C1 segment of cervical spinal cord (tissue), 14 donors: Measurements from ENCODE around the gene ADCY4.
"Not testable (repeated sequence)": the region's sequence is repeated elsewhere in the genome, so short reads cannot be mapped to it uniquely, and the experiment has no call there.

Source experiments
- DNase-seq, 14 donors: peaks; one replicate each; lab custom pipeline; 2025; lab: John Stamatoyannopoulos, UW

The ADCY4 gene

DNA sequence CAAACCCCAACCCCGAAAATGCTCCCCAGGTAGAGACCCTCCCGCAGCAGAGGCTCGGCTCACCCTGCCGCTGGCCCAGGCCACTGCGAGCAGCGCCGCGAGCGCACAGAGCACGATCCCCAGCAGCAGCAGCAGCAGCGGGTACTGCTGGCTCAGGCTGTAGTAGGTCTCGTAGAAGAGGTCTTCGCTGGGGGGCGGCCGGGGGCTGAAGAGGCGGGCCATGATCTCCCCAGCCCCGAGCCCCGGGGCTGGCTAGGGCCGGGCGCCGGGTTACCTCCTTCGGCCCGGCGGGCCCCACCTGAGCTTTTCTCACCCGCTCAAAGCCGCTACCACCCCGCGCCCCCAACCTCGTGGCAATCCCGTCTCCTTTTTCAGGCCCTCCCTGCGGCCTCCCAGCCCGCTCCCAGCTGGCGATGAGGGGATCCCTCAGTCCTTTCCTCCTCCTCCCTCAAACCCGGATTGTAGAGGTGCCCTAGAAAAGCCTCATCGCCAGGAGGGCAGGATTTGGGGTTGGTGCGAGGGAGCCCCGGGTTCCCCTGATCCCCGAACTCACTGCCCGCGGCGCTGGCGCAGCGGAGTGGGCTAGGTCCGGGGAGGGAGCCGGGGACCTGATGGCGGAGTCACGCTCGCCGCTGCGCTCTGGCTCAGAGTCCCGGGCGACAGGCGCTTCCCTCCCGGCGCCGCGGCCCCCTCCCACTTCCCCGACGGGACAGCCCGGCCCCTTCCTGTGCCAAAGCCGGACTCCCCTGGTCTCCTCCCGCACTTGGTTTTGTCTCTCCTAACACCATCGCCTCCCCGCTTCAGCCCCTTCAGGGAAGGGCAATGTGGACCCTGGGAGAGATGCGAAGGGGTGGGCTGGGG is at the start of gene ADCY4:
Gene ADCY4, minus strand, starts transcription at position 641 of the 861 bp plus-strand sequence. Its CDS starts 419 bp downstream, at position 222.
- DNase-seq: no peak

DNA sequence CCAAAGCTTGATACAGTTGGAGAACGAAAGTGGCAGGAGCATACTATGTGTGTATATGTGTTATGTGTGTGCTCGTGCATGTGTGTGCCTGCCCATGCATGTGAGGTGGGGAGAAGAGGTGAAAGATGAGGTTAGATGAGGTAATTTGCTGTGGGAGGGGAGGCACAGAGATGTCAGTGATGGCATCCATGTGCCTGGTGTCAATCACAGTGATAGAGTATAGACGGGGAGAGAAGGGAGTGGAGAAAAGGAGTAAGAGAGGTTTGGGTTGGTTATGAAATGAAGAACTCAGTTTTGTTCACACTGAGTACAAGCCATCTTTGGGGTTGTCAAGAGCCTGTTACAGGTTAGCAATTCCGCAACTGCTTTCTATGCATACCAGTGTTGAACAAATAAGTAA is 49.3 kb upstream of the ADCY4 start:
- no peak for DNase-seq

DNA sequence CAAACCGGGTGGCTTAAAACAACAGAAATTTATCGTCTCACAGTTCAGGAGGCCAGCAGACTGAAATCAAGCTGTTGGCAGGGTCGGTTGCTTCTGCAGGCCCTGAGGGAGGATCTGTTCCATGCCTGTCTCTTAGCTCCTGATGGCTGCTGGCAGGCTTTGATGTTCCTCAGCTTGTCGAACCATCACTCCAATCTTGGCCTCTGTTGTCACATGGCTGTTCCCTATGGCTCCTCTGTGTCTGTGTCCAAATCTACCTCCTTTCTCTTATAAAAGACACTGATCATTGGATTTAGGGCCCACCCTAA is 47.1 kb upstream of the ADCY4 start:
- no peak for DNase-seq

DNA sequence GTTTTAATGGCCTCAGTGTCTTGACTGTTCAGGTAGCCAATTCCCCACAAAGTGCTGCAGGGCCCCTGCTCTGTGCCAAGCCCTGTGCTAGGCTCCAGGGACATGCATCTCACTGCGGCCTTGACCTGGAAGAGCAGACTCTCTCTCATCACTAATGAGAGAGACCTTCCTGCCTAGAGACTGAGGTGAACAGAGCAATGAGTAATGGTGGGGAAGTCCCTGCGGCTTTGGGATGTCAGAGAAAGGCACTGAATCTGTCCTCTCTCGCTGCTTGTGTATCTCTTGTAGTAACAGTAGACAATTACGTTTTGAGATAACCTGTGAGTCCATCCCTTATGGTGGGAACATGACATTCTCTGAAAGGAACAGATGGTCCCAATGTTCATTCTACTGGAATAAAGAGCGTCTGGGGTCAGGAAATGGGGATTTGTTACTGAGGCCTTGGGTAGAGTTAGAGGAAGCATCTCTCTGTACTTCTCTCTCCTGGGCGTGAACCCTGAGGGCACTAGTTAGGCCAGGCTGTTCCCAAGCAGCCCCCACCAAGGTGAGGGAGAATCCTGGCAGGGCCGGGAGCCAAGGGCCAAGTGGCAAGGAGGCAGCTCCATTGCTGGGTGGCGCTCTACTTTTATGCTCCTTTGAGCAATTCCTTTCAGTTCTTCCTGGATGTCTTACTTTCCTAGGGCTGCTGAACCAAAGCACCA is 46.6 kb upstream of the ADCY4 start:
- peak in 1 of 14 donors; percentile 93 for DNase-seq

DNA sequence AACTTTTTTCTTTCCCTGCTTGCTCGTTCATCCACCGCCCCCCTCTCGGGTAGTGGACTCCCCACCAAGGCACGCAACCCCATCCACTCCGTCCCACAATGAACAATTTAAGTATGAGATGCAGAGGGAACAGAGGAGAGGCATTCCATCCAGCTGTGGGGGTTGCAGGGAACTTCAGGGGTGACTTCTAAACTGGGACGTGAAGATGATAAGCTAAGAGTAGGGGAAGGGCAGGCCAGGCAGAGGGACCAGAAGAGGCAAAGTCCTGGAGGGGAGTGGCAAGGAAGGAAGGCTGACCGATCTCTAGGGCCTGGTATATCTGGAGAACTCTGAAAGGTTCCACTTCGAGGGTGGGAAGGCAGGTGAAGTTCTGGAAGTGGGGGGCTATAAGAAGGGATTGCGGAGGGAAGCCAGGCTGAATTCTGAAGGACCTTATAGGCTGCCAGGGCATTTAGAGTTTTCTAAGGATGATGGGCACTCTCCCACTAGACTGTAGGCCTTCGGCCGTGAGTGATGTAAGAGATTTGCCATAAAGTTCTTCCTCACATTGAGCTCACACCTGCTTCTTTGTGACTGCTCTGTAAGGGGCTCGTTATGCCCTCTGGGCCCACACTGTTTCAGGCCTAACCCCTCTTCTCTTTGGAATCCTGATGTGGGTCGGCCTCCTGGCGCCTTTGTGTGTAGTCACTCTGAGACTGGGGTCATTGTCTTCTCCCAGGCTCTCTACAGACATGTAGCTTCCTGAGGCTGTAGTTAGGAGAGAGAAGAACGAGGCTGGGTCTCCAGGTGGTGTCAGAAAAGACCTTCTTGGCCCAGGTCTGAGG is 45.2 kb upstream of the ADCY4 start:
- no peak for DNase-seq

DNA sequence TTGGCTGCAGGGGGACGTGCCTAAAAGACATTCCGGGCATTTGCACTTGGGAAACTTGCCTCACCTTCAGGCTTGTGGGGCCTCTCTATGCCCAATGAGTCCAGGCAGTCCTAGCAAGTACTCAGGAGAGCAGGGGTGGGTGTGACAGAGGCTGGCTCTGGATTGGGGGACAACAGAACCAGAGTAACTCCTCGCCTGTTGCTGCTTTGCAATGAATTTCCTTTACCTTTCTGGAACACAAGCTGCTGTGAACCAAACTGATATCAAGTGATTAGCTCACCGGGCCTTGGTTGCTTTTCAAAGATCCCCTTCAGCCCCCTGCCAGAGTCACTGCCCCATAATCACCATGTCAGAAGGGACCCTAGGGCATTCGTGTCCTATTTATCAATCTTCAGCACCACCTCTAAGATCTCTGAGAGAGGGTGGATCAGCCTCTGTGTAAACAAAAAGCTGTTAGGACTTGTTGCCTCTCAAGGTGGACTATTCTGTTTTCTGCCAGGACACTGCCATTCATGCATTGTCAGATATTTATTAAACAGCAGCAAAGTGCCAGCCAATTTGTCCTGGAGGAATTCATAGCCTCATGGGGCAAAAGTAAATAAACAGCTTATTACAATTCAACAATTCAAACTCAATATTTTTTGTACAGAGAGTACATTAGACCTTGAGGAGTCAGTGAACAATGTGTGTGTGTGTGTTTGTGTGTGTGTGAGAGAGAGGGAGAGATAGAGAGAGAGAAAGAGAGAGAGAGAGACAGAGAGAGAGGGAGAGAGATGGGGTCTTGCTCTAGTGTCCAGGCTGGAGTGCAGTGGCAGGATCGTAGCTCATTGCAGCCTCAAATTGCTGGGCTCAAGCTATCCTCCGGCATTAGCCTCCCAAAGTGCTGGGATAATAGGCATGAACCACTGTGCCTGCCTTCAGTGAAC is 44.4 kb upstream of the ADCY4 start:
- DNase-seq: no peak

DNA sequence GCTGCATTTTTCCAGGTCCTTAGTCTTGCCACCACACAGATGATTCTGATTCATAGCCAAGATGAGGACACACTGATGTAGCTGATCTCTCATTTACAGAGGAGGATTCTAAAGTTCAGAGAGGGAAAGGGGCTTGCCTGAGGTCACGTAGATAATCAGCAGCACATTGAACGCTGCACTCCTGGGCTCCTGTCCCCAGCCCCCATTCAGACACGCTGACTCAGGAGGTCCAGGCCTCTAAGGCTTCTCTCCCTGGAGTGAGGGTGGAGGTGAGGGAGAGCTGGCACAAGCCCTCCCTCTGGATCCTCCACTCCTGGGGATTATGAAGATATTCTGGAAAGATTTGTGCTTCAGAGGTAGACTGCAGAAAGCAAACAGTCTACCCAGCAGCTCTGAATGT is 43.5 kb upstream of the ADCY4 start:
- DNase-seq: no peak

DNA sequence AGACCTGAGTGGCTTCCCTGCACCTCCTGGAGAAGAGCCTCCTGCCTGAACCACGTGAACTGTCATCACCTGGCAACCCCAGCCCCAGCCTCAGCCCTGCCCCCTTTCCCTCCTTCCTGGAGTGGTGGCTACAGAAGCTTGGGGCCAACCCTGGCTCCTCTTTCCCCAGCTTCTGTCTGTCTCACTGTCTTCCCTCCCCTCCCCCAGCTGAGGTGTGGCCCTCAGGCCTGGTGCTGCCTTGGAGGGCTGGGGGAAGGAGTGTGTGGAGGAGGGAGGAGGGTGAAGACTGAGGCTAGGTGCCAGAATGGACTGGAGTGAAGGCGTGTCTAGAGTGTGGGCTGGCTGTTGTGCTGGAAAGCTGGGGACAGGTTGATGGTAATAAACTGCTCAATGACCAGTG is 42.8 kb upstream of the ADCY4 start:
- DNase-seq: no peak

DNA sequence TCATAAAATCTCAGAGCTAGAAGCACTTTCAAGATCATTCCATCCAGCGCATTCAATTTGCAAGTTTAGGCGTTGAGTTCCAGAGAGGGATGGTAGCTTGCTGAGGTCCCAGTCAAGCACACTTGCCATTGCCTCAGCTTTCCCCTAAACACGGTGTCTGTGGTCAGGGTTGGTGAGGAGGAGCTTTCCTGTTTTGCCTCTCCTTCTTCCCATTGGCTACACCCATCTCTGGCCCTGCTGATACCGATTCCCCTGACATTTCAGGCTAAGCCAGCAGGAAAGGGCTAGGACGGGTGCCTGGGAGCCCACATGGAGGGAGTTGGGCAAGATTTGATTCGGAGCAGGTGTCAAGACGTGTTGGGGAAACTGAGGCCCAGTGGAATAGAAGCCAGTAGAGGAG is 42.3 kb upstream of the ADCY4 start:
- DNase-seq: no peak

DNA sequence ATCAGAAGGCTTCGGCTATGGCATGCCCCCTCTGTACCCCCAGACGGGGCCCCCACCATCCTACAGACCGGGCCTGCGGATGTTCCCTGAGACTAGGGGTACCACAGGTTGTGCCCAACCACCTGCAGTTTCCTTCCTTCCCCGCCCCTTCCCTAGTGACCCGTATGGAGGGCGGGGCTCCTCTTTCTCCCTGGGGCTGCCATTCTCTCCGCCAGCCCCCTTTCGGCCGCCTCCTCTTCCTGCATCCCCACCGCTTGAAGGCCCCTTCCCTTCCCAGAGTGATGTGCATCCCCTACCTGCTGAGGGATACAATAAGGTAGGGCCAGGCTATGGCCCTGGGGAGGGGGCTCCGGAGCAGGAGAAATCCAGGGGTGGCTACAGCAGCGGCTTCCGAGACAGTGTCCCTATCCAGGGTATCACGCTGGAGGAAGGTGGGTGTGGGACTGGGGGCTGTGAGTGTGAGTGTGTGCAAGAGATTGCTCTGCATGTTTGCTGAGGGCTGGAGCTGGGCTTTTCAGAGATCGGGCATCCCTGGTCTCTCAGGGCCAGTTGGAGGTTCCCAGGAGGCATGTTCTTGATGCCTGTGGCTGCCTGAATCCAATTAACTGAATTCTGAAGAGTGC is 41.7 kb upstream of the ADCY4 start:
- no peak for DNase-seq

DNA sequence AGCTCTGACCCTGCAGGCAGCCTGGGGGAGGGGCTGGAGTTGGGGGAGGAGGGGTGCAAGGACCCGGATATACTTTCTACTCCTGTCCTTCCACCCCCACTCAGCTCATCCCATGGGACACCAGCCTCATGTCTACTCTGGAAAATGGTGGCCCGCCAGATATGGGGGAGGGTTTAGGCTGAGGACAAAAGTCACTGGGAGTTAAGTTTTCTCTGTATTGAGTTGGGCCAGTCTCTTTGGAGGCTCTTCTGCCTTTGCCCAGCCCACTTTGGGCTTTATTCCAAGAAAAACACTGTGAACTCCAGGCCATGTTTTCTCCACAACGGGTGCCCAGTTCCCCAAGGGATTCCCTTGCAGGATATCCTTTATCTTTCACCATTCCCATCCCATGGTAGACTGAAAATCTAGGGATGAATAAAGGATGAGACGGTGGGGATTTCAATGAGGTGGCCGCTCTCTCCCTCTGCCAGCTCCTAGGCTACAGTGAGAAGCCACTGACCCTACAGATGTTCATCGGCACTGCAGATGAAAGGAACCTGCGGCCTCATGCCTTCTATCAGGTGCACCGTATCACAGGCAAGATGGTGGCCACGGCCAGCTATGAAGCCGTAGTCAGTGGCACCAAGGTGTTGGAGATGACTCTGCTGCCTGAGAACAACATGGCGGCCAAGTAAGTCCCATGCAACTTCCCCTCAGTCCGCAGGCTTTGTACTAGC is 38.0 kb upstream of the ADCY4 start:
- no peak for DNase-seq

DNA sequence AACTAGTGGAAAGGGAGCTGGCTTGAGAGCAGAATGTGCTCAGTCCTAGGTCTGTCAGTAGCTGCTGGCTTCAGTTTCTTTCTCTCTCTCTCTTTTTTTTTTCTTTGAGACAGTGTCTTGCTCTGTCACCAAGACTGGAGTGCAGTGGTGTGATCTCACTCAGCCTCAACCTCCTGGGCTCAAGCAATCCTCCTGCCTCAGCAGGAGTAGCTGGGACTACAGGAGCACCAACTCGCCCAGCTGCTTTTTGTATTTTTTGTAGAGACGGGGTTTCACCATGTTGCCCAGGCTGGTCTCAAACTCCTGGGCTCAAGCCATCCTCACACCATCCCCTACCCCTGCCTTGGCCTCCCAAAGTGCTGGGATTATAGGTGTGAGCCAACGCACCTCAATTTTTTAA is 36.7 kb upstream of the ADCY4 start:
- not testable (repeated sequence) for DNase-seq

DNA sequence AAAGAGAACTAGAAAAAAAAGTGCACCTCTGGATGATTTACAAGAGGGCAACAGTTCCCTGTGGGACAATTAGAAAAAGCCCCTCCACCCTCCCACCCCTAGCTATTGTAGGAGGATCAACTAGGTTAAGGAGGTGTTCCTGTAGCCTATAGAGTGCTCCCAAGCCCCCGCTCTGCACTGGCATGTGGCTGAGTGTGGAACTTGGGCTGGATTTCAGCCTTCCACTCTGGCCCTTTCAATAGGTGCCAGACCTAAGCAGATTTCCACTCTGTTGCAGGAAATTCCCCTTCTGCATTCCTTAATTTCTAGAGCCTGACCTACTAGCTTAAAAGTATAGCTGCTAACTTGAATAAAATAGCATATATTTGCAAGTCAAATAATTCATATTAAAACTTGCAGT is 35.9 kb upstream of the ADCY4 start:
- DNase-seq: no peak

DNA sequence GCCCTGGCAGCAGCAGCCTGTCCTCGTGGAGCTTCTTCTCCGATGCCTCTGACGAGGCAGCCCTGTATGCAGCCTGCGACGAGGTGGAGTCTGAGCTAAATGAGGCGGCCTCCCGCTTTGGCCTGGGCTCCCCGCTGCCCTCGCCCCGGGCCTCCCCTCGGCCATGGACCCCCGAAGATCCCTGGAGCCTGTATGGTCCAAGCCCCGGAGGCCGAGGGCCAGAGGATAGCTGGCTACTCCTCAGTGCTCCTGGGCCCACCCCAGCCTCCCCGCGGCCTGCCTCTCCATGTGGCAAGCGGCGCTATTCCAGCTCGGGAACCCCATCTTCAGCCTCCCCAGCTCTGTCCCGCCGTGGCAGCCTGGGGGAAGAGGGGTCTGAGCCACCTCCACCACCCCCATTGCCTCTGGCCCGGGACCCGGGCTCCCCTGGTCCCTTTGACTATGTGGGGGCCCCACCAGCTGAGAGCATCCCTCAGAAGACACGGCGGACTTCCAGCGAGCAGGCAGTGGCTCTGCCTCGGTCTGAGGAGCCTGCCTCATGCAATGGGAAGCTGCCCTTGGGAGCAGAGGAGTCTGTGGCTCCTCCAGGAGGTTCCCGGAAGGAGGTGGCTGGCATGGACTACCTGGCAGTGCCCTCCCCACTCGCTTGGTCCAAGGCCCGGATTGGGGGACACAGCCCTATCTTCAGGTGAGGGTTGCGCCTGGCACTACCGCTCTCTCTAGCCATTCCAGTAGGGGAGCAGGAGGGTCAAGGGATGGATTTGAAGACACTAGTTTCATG is 35.2 kb upstream of the ADCY4 start:
- peak in 1 of 14 donors; percentile 37 for DNase-seq

DNA sequence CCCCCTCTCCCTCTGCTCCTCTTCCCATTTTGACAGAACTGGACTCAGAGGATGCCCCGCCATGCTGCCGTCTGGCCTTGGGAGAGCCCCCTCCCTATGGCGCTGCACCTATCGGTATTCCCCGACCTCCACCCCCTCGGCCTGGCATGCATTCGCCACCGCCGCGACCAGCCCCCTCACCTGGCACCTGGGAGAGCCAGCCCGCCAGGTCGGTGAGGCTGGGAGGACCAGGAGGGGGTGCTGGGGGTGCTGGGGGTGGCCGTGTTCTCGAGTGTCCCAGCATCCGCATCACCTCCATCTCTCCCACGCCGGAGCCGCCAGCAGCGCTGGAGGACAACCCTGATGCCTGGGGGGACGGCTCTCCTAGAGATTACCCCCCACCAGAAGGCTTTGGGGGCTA is 34.6 kb upstream of the ADCY4 start:
- DNase-seq: no peak

DNA sequence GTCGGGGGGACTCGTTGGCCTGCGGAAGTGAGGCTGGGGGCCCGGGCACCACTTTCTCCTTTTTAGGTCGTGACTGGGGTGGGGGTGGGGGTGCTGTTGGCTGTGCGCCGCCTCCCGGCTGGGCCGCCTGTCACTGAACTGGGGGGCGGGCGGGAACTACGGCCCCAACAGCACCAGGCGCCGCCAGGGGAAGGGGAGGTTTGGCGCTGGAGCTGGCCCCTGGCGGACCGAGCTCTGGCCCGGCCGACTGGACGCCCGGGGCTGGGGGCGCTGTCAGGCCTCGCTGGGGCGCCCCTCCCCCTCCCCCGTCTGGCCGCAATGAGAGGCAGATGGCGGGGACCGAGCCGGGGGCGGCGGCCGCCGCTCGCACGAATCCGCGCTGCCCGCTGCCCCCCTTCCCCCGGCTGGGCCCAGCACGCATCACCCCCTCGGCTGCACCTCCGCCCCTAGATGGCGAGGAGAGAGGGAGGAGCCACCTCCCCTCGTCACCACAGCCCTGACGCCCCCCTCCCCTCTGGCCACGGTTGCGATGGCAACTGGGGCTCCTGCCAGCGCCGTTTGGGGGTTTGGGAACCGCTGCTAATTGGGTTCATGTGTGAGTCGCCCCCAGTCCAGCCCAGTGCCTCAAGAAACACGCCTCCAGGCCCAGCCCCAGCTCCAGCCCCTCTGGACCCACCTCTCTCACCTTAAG is 33.8 kb upstream of the ADCY4 start:
- peak in 6 of 14 donors; percentile 5 to 44 (median 22) for DNase-seq

DNA sequence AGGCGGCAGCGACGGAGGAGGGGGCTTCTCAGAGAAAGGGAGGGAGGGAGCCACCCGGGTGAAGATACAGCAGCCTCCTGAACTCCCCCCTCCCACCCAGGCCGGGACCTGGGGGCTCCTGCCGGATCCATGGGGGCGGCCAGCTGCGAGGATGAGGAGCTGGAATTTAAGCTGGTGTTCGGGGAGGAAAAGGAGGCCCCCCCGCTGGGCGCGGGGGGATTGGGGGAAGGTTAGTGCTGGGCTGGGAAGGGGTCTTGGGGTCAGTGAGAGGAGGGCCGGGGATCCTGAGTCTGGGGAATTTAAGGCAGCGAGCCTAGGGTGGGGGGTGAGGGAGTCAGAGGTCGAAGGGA is 33.3 kb upstream of the ADCY4 start:
- DNase-seq: peak in 1 of 14 donors; percentile 39

DNA sequence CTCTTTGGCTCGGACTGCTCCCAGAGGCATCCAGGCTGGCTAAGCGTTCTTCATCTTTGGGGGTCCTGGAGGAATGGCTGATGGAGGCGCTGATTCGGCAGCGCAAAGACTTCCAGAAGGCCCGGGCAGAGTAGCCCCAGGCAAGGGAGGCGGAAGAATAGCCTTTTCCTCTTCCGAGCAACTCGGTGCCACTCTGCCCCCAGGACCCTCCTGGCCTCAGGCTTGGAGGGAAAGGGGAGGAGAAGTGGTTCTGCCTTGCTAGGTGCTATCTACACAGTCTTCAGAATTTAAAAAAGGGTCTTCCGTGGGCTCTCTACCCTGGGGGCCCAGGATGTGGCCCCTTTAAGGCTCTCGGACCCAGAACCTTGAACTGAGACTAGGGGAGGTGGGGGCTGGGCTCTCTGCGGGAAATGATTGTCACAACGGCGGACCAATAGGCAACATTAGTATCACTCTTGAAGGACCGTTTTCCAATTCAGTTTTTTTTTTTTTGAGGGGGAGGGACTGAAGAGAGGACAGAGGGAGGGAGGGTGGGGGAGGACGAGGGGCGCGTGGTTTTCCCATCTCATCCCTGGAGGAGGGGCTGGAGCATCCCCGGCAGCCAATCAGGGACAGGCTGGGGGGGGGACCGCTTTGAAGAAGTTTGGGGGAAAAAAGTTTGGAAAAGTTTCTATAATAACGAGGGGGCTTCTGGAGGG is 32.8 kb upstream of the ADCY4 start, which contains the start of gene NFATC4:
Gene NFATC4, plus strand, starts transcription at position 671 of the 698 bp plus-strand sequence. CDS start 157 bp downstream, outside the sequence.
- peak in 9 of 14 donors; percentile 16 to 76 (median 36) for DNase-seq
